Cardiac muscle cell (in vitro differentiated cells and primary cell): Measurements from ENCODE around the gene ANKS1A. TPM values are rescaled to one million over a fixed set of nuclear protein-coding genes. Genes with fewer than 3 reads are reported as not detected.

Experiments used
- DNase-seq, 2 donors: peaks; one replicate each; pipeline versions ENCODE4 v3.0.0 to v3.0.0-alpha.2; 2010 to 2017; ENCODE audit warnings: low read depth in 1 of 2, low spot score in 1 of 2
- H3K27ac ChIP-seq: fragments of 200-600 bp; sonication (generic); 2 replicates; pipeline ENCODE4 v1.5.1; 2016
- H3K27me3 ChIP-seq: fragments of 200-600 bp; sonication (generic); 2 replicates; pipeline ENCODE4 v1.6.0; 2016; ENCODE audit warnings: control low read depth
- H3K36me3 ChIP-seq: fragments of 200-600 bp; sonication (generic); 2 replicates; pipeline ENCODE4 v1.5.1; 2016; ENCODE audit warnings: control low read depth
- H3K4me1 ChIP-seq: fragments of 200-600 bp; sonication (generic); 2 replicates; pipeline ENCODE4 v1.8.1; 2017; ENCODE audit warnings: low read depth, mild to moderate bottlenecking, mixed run types
- H3K4me3 ChIP-seq: fragments of 200-600 bp; sonication (generic); 2 replicates; pipeline ENCODE4 v1.5.1; 2016; ENCODE audit warnings: mild to moderate bottlenecking
- H3K9me3 ChIP-seq: fragments of 200-600 bp; sonication (generic); 2 replicates; pipeline ENCODE4 v1.5.1; 2017; ENCODE audit warnings: low read depth, mild to moderate bottlenecking, control low read depth
- CTCF ChIP-seq: IDR thresholded peaks from 2 replicates; pipeline ENCODE4 v1.5.1; 2012; ENCODE audit warnings: low read depth, mild to moderate bottlenecking, low read length
- polyA plus RNA-seq: library from polyadenylated mRNA; unstranded; fragments of >200 nt; fragmentation: Nextera tagmentation; extraction: Ambion mirVana; gene quantifications from 2 replicates; pipeline ENCODE4 v1.2.1, GENCODE V29; 2016
- total RNA-seq: library from RNA; depleted of rRNA; stranded (reverse); fragments of >200 nt; gene quantifications from 2 replicates; pipeline ENCODE4 v1.2.3, GENCODE V29; 2016

The ANKS1A gene
- total and polyA plus RNA-seq, 2 experiments from 2014 or later: 11.3 to 27.2 TPM

- no peak for TF ChIP-seq CTCF
- no peaks in the 10 kb centered on the region for H3K9me3 ChIP-seq
- no peak overlapping the region for H3K4me3 ChIP-seq
- peak in 1 of 2 donors; percentile 88 for DNase-seq
- H3K4me1 ChIP-seq: no peaks in the 10 kb centered on the region
- H3K27me3 ChIP-seq: no peaks in the 10 kb centered on the region
- H3K36me3 ChIP-seq: peaks cover 5% of the 10 kb centered on the region
- H3K27ac ChIP-seq: no peak overlapping the region
Measured at GRCh38 chr6:35089935-35090505, 201.0 kb downstream of the ANKS1A start.

GRCh38 chr6:35090734-35091133, 201.7 kb downstream of the ANKS1A start:
- no peak for DNase-seq
- Histone ChIP-seq H3K27me3 (no peaks in the 10 kb centered on the region), H3K27ac (no peak overlapping the region), H3K4me1 (no peaks in the 10 kb centered on the region), H3K36me3 (peaks cover 5% of the 10 kb centered on the region), H3K9me3 (no peaks in the 10 kb centered on the region), H3K4me3 (no peak overlapping the region)
- no peak for TF ChIP-seq CTCF

- Histone ChIP-seq H3K27me3 (no peaks in the 10 kb centered on the region), H3K27ac (no peak overlapping the region), H3K9me3 (no peaks in the 10 kb centered on the region), H3K4me1 (no peaks in the 10 kb centered on the region), H3K36me3 (peaks cover 5% of the 10 kb centered on the region), H3K4me3 (no peak overlapping the region)
- DNase-seq: no peak
- no peak for TF ChIP-seq CTCF
Measured at GRCh38 chr6:35091346-35092083, 202.5 kb downstream of the ANKS1A start.

GRCh38 chr6:35092362-35093117, 203.5 kb downstream of the ANKS1A start:
- Histone ChIP-seq H3K4me3 (no peak overlapping the region), H3K27ac (no peak overlapping the region)

GRCh38 chr6:35093118-35093445, 204.0 kb downstream of the ANKS1A start:
- no peak for DNase-seq
- no peak for TF ChIP-seq CTCF
- Histone ChIP-seq H3K4me1 (no peaks in the 10 kb centered on the region), H3K27ac (no peak overlapping the region), H3K4me3 (no peak overlapping the region), H3K36me3 (no peaks in the 10 kb centered on the region), H3K27me3 (no peaks in the 10 kb centered on the region), H3K9me3 (no peaks in the 10 kb centered on the region)

More at GRCh38 chr6:35092362-35093117, 203.5 kb downstream of the ANKS1A start:
- Histone ChIP-seq H3K36me3 (peaks cover 3% of the 10 kb centered on the region), H3K27me3 (no peaks in the 10 kb centered on the region), H3K4me1 (no peaks in the 10 kb centered on the region), H3K9me3 (no peaks in the 10 kb centered on the region)
- TF ChIP-seq CTCF: no peak
- peak in 1 of 2 donors; percentile 75 for DNase-seq
